Forelimb muscle (tissue), 1 donor: Measurements from ENCODE around the gene PDE8A. TPM values are rescaled to one million over a fixed set of nuclear protein-coding genes. Genes with fewer than 3 reads are reported as not detected.

Experiments
- DNase-seq: peaks from one replicate; pipeline ENCODE4 v3.0.0-alpha.2; 2013; ENCODE audit warnings: low read depth
- polyA plus RNA-seq: library from polyadenylated mRNA; unstranded; fragments of 120-200 nt; gene quantifications from one replicate; pipeline ENCODE4 v1.2.1, GENCODE V29; 2013; ENCODE audit not compliant: insufficient read length

The PDE8A gene
- 25.6 TPM for polyA plus RNA-seq

GRCh38 chr15:84981711-84982300, at the start of gene PDE8A:
TSS of gene PDE8A (plus strand) at chr15:84981856. CDS start at chr15:84982163, 307 bp downstream.
- DNase-seq = no peak

GRCh38 chr15:84934942-84935729, 46.5 kb upstream of the PDE8A start:
- DNase-seq = no peak

GRCh38 chr15:84937144-84937543, 44.5 kb upstream of the PDE8A start:
- no peak for DNase-seq

- no peak for DNase-seq
Measured at GRCh38 chr15:84938726-84939125, 42.9 kb upstream of the PDE8A start.

GRCh38 chr15:84940399-84940798, 41.3 kb upstream of the PDE8A start:
- no peak for DNase-seq

- no peak for DNase-seq
Measured at GRCh38 chr15:84942456-84942855, 39.2 kb upstream of the PDE8A start.

GRCh38 chr15:84944311-84944710, 37.3 kb upstream of the PDE8A start:
- DNase-seq = no peak

- DNase-seq = no peak
Measured at GRCh38 chr15:84944861-84945260, 36.8 kb upstream of the PDE8A start.

- DNase-seq = no peak
Measured at GRCh38 chr15:84946772-84947489, 34.7 kb upstream of the PDE8A start.

GRCh38 chr15:84947947-84948830, 33.5 kb upstream of the PDE8A start:
- no peak for DNase-seq

GRCh38 chr15:84949043-84949442, 32.6 kb upstream of the PDE8A start:
- DNase-seq = no peak

- DNase-seq = no peak
Measured at GRCh38 chr15:84949845-84950569, 31.6 kb upstream of the PDE8A start.

- no peak for DNase-seq
Measured at GRCh38 chr15:84950570-84951111, 31.0 kb upstream of the PDE8A start.

- no peak for DNase-seq
Measured at GRCh38 chr15:84951736-84952135, 29.9 kb upstream of the PDE8A start.

- no peak for DNase-seq
Measured at GRCh38 chr15:84953136-84953535, 28.5 kb upstream of the PDE8A start.

GRCh38 chr15:84953726-84954125, 27.9 kb upstream of the PDE8A start:
- DNase-seq = no peak

- DNase-seq = no peak
Measured at GRCh38 chr15:84955089-84955848, 26.4 kb upstream of the PDE8A start.

GRCh38 chr15:84956199-84956598, 25.5 kb upstream of the PDE8A start:
- DNase-seq = no peak

GRCh38 chr15:84960391-84961113, 21.1 kb upstream of the PDE8A start:
- DNase-seq = no peak
